Measurements from ENCODE around the gene TRAPPC2B.

- TF ChIP-seq CTCF (conservative IDR thresholded peaks at IDR 0.05; ENCODE audit: low read depth, low read length), result no peak
- no peak for TF ChIP-seq EZH2 (IDR thresholded peaks at IDR 0.05; ENCODE audit: low read length, unreplicated experiment)
- no peak for TF ChIP-seq EZH2phosphoT487 (IDR thresholded peaks at IDR 0.05; ENCODE audit: borderline replicate concordance, low read length)
These were observed 24.5 kb upstream of the TRAPPC2B start for GRCh38 chr19:57338877-57339276.

All from PC-3 (cell line).